ENCODE measurements around the gene KCND3.

The KCND3 gene

DNA sequence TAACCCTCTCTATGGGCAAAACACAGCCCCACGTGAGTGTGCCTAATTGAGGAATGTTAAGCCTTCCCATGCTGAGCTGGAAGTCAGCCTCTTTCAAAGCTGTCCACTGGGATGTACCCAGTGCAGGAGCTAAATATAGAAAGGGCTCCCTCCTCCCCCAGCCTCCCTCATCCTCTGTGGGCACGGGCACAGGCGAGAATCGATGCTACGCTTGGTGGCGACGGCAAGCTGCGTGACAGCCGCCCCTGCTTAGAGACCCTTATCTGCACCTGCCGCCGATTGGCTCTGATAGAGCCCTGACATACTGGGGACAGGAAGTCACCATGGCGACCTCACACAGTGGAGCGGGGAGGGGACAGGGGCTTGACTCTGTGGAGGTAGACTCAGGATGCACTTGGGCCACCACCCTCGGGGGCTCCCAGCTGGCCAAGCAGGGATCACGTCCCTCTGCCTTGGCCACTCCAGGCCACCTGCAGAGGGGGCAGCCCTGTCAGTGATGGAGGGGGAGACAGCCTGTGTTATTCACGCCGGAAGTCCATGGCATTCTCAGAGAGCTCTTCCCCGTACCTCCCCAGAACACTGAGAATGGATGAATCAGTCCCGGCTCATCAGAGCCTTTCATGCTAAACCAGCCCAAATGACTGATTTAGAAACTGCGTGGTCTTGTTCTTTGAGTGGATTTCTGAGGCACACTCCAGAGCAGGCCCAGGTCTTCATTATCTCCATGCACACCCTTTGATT, 84.8 kb downstream of the KCND3 start:
- TF ChIP-seq, protein P1, sequence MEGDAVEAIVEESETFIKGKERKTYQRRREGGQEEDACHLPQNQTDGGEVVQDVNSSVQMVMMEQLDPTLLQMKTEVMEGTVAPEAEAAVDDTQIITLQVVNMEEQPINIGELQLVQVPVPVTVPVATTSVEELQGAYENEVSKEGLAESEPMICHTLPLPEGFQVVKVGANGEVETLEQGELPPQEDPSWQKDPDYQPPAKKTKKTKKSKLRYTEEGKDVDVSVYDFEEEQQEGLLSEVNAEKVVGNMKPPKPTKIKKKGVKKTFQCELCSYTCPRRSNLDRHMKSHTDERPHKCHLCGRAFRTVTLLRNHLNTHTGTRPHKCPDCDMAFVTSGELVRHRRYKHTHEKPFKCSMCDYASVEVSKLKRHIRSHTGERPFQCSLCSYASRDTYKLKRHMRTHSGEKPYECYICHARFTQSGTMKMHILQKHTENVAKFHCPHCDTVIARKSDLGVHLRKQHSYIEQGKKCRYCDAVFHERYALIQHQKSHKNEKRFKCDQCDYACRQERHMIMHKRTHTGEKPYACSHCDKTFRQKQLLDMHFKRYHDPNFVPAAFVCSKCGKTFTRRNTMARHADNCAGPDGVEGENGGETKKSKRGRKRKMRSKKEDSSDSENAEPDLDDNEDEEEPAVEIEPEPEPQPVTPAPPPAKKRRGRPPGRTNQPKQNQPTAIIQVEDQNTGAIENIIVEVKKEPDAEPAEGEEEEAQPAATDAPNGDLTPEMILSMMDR (IDR thresholded peaks at IDR 0.05; ENCODE audit: low read depth, low read length, poor library complexity, severe bottlenecking) = no peak
- TF ChIP-seq EZH2phosphoT487 (IDR thresholded peaks at IDR 0.05; ENCODE audit: borderline replicate concordance, low read length) = no peak
- no peak overlapping the region for H3K27ac ChIP-seq (ENCODE audit: low read depth, low read length)
- H3K9me2 ChIP-seq (replicated peaks; ENCODE audit: control insufficient read depth, low read length) = no peaks in the 10 kb centered on the region

DNA sequence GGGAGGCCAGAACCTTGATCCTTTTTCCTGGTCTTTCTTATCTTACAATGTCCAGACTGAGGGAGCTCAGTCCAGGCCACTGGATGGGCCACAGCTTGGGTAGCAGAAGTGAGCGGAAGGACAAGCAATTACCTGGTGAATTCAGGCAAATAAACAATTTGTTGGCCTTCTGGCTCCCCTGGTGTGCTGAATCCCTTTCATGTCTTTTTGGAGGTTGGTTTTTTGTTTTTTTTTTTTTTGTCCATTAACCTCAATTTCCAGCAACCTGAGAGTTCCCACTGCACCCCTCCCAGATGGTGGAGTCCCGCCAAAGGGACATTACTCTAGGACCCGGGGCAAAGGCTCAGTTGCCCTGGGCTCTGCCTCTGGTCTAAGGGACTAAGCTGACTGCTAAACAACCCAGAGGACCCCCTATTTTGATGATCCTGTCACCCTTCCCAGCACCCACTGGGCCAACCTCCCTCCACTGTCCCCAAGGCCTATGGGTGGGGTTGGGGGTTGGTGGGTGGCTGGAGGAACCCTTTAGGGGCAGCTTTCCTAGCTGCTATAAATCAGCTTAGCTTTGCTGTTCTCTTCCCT, 85.5 kb downstream of the KCND3 start:
- H3K27me3 ChIP-seq (ENCODE audit: control insufficient read depth, low read length) = peaks cover 16% of the 10 kb centered on the region; the same call in 1 of the 2 replicates
- TF ChIP-seq, protein P1 (IDR thresholded peaks at IDR 0.05; ENCODE audit: low read depth, low read length, poor library complexity, severe bottlenecking) = no peak
- TF ChIP-seq EZH2phosphoT487 (IDR thresholded peaks at IDR 0.05; ENCODE audit: borderline replicate concordance, low read length) = no peak
- H3K27ac ChIP-seq (ENCODE audit: low read depth, low read length) = no peak overlapping the region
- no peaks in the 10 kb centered on the region for H3K9me3 ChIP-seq (ENCODE audit: control insufficient read depth, insufficient read depth, low read length)
- no peaks in the 10 kb centered on the region for H4K20me1 ChIP-seq (ENCODE audit: control insufficient read depth, insufficient read depth, low read depth, low read length)
- no peak overlapping the region for H3K4me2 ChIP-seq (ENCODE audit: low read length)
- H3F3A ChIP-seq (ENCODE audit: control insufficient read depth, insufficient read depth) = no peaks in the 10 kb centered on the region
- H3K36me3 ChIP-seq (ENCODE audit: control insufficient read depth, low read length) = no peaks in the 10 kb centered on the region
- H3K79me2 ChIP-seq (ENCODE audit: control insufficient read depth, low read length) = no peaks in the 10 kb centered on the region
- no peaks in the 10 kb centered on the region for H3K9me2 ChIP-seq (replicated peaks; ENCODE audit: control insufficient read depth, low read length)
- H3K4me1 ChIP-seq (ENCODE audit: control insufficient read depth, low read length) = no peaks in the 10 kb centered on the region
- no peak overlapping the region for H3K4me3 ChIP-seq (ENCODE audit: low read length)

More for the DNA sequence above, 84.8 kb downstream of the KCND3 start:
- H3K4me2 ChIP-seq (ENCODE audit: low read length) = no peak overlapping the region
- H3K27me3 ChIP-seq (ENCODE audit: control insufficient read depth, low read length) = peaks cover 14% of the 10 kb centered on the region; the same call in 1 of the 2 replicates
- H3F3A ChIP-seq (ENCODE audit: control insufficient read depth, insufficient read depth) = no peaks in the 10 kb centered on the region
- H3K9me3 ChIP-seq (ENCODE audit: control insufficient read depth, insufficient read depth, low read length) = no peaks in the 10 kb centered on the region
- no peaks in the 10 kb centered on the region for H3K36me3 ChIP-seq (ENCODE audit: control insufficient read depth, low read length)
- no peak overlapping the region for H3K4me3 ChIP-seq (ENCODE audit: low read length)
- no peaks in the 10 kb centered on the region for H3K79me2 ChIP-seq (ENCODE audit: control insufficient read depth, low read length)
- no peaks in the 10 kb centered on the region for H4K20me1 ChIP-seq (ENCODE audit: control insufficient read depth, insufficient read depth, low read depth, low read length)
- H3K4me1 ChIP-seq (ENCODE audit: control insufficient read depth, low read length) = no peaks in the 10 kb centered on the region

DNA sequence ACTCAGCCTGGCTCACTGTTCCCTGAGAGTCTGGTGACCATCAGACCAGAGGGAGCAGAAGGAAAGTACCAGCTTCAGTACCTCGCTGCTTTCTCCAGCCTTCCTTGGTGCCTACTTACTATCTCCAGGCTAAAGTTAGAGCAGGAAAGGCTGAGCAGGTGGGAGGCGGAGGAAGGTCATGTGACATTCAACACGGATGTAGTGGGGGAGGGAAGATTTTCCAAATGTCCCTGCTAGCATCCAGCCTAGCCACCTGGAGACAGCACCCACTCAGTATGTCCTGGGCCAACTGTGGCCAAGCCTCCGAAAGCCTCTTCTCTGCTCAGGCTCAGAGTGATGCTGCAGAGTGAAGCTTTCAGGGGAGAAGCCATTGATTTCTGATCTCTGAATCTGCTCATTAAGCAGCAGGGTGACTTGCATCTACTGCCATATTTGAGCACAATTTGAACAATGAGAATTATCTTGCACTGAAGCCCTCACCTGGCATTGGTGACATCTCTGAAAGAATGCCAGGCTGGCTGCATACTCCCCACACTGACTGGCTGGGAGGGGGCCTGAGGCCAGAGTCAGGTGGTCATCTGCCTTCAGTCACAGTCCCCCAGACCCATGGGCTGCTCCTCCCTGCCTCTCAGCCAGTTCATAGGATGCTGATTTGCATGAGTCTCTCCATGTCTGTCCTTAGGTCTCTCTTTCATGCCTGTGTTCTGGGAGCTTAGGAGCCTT, 86.2 kb downstream of the KCND3 start:
- Histone ChIP-seq H3K4me1 (ENCODE audit: control insufficient read depth, low read length) (no peaks in the 10 kb centered on the region), H3K27ac (ENCODE audit: low read depth, low read length) (no peak overlapping the region), H4K20me1 (ENCODE audit: control insufficient read depth, insufficient read depth, low read depth, low read length) (no peaks in the 10 kb centered on the region), H3K36me3 (ENCODE audit: control insufficient read depth, low read length) (no peaks in the 10 kb centered on the region), H3K9me2 (replicated peaks; ENCODE audit: control insufficient read depth, low read length) (no peaks in the 10 kb centered on the region), H3K4me2 (ENCODE audit: low read length) (no peak overlapping the region), H3F3A (ENCODE audit: control insufficient read depth, insufficient read depth) (no peaks in the 10 kb centered on the region), H3K27me3 (ENCODE audit: control insufficient read depth, low read length) (peaks cover 16% of the 10 kb centered on the region; the same call in 1 of the 2 replicates), H3K4me3 (ENCODE audit: low read length) (no peak overlapping the region), H3K9me3 (ENCODE audit: control insufficient read depth, insufficient read depth, low read length) (no peaks in the 10 kb centered on the region), H3K79me2 (ENCODE audit: control insufficient read depth, low read length) (no peaks in the 10 kb centered on the region)
- TF ChIP-seq, protein P1 (IDR thresholded peaks at IDR 0.05; ENCODE audit: low read depth, low read length, poor library complexity, severe bottlenecking) = no peak
- TF ChIP-seq EZH2phosphoT487 (IDR thresholded peaks at IDR 0.05; ENCODE audit: borderline replicate concordance, low read length) = no peak
